GM18505 (cell line): ENCODE results near the gene DLEC1.

Experiments used
- ATAC-seq: cut with Tn5 transposase; IDR thresholded peaks from one replicate; pipeline ENCODE4 v1.9.1; 2021; ENCODE audit not compliant: unreplicated experiment
- POLR2A ChIP-seq: IDR thresholded peaks from 4 replicates; pipeline ENCODE4 v1.6.1; 2011; ENCODE audit warnings: borderline replicate concordance; ENCODE audit not compliant: insufficient read depth, insufficient read length; ENCODE audit errors: extremely low read depth

DLEC1 gene

GRCh38 chr3:38017445-38018295 is 21.3 kb upstream of the DLEC1 start:
- no peak for ATAC-seq
- TF ChIP-seq POLR2A: no peak

- ATAC-seq: no peak
- TF ChIP-seq POLR2A: no peak
These were observed 20.4 kb upstream of the DLEC1 start for GRCh38 chr3:38018296-38019266.

DNA sequence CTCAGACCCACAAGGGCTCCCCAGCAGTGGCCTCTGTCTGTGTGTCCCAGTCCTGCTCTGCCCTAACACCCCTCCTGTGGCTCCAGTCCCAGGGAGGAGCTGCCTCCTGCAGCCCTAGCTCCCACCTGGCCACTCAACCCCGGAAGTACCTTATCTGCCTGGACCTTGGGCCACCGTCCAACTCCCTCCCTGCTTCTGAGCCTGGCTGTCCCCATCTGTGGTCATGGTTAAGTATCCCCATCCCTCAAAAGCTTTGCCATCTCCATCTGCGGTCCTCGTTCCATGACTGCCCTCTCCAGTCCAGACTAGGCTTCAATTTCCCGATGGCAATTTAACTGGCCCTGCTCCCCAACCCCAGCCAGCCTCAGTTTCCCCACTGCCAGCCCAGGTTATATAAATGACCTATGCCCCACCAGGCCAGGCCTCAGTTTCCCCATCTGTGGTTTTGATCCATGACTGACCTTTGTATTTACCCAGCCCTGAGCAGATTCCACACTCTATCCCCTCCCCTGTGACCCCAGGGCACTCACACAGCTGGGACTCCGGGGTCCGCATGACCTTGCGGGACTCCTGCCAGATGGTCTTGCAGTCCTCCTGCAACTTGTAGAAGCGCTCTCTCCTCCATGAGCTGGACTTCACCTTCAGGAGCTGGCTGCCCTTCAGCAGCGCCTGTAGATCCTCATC is 19.2 kb upstream of the DLEC1 start:
- TF ChIP-seq POLR2A: no peak
- no peak for ATAC-seq

DNA sequence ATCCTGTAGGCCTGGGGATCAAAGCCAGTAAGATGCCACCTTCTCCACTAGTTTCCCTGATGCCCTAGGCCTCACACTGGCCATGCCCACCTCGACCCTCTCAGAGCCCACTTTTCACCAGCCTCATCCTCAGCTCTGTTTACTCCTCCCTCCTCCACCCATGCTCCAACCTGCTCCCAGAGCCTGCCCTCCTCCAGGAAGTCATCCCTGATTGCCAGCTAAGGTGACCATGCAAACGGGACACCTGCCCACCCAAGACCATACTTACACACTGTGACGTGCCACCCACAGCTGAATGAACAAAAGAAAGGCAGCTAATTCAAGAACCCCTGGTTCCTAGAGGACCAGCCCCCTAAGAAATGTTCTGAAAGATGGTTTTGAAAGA is 18.7 kb upstream of the DLEC1 start:
- no peak for ATAC-seq
- TF ChIP-seq POLR2A: no peak

DNA sequence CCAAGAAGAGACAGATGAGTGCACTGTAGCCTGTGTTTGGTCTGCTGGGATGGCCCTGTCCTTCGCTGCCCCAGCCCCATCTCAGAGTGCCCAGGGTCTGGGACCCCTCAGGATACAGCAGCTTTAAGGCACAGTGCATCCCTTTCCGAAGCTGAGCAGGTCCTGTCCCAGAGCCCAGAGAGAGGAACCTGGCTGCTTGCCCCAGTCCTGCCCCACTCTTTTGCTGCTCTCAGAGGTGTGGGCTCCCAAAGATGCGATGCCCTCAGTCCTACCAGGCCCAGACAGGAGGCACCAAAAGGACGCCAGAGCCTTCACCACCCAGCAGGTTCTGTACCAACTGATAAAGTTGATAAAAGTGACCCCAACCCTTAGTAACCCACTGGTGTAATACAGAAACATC is 17.8 kb upstream of the DLEC1 start:
- no peak for ATAC-seq
- TF ChIP-seq POLR2A: no peak

- TF ChIP-seq POLR2A: no peak
- no peak for ATAC-seq
These were observed 16.7 kb upstream of the DLEC1 start for GRCh38 chr3:38022301-38022700.

DNA sequence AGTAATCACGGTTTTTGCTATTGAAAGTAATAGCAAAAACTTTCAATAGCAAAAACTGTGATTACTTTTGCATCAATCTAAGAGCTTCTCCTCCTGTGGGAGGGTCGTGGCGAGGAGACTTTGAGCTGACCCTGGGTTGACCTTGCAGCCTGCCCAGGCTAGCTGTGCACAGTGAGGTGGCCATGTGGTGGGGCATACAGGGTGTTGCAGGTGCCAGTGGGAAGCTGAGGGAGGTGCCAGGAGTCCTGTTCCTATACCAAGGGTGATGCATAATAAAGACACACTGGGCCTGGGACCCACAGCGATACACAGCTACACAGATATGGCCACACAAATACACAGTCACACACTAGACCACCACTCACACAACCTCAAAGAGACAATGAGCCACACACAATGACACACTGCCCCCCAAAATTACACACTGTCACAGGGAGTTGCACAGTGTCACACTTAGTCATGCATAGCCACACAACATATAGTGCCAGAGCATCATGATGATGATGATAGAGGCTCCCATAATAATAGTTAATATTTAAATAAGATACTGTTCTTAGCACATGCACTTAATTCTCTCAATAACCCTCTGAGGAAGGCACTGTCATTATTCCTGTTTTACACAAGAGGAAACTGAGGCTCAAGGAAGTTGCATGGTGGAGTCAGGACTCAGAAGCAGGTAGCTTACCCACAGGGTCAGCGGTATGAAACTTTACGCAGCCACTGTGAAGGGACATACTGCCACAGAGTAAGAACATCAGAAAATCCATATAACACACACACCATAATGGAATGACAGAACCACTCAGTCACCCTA is 15.9 kb upstream of the DLEC1 start:
- no peak for ATAC-seq
- TF ChIP-seq POLR2A: no peak

DNA sequence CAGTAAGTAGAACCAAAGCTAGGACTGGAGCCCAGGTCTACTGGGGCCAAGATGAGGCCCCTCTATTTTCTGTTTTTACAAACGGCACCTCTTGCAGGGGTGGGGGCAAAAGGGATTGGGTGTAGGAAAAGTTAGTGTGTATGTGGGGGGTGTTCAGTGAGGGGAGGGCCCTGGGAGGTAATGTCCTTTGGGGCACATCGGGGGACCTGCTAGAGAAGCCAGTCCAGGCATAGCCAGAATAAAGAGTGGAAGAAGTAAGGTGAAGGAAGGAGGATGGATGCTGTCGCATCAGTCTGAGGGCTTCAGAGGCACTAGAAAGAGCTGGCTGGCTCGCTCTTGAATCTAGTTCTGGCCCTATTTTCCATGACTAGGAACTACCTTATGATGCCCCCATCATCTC is 12.2 kb upstream of the DLEC1 start:
- no peak for ATAC-seq
- no peak for TF ChIP-seq POLR2A

- no peak for ATAC-seq
- no peak for TF ChIP-seq POLR2A
These were observed 11.2 kb upstream of the DLEC1 start for GRCh38 chr3:38027466-38028465.

DNA sequence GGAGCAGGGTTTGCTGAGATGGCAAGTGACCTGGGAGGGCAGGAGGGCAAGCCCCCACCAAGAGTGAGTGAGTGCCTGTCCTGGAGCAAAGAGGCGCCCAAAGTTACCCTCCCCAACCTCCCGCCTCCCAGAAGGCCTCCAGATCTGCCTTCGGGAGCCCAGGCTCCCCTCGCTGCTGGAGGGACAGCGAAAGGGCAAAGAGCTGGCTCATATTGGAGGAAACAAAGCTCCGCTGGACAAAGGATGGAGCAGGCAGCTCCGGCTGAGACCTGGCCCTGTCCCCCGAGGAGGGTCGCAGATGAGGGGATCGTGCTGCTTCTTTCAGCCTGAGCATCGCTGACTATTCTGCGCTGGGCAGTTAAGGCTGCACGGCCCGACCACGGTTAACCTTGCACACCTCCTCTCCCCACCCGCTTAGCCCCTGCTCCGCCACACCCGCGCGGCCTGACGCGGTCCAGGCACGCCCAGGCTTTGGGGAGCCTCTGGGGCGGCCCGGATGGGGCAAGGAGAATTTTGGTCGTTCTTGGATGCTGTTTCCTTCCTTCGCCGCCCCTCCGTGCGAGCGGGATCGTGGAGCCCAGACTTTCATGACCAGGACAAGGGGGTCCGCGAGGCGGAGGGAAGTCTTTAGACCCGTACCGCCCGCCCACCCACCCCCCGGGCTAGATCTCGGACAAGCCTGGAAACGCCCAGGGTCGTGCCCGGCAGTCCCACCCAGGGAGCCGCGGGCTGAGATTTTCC is 10.2 kb upstream of the DLEC1 start:
- no peak for TF ChIP-seq POLR2A
- no peak for ATAC-seq

DNA sequence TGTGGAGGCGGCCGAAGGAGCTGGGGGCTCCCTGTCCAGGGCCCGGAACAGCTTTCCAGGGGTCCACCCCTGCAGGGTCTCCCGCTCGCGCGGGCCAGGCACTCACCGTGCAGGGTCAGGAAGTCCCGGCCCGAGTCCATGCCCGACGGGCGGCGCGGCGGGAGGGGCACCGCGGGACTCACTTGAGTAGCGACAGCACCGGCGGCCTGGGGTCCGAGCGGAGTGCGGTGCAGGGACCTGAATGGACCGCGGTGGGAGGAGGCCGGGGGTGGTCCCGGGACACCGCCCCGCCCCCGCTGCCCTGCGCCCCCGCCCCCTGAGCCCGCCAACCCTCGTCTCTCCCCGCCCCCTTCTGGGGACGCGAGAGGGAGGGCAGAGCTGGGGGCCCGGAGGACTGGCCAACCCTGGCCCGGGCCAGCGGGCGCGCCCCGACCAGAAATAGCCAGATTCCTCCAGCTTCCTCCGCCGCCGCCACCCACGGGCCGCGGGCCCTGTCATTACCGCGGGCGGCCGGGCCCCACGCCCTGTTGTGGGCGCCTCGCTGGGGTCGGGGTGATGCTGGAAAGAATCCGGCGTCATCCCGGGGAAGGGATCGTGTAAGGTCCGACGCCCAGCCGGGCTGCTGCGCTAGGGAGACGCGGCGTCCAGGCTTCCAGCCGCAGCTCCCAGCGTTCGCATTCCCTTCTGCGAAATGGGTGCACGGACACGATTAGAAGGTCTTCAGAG is 9.4 kb upstream of the DLEC1 start, which contains the start of gene PLCD1:
Gene PLCD1, minus strand, starts transcription at position 243 of the 726 bp plus-strand sequence. Its CDS starts 103 bp downstream, at position 140.
- ATAC-seq: no peak

More for the DNA sequence above, 9.4 kb upstream of the DLEC1 start, which contains the start of gene PLCD1:
- TF ChIP-seq POLR2A: no peak
